Subcutaneous abdominal adipose tissue (tissue), 5 donors: ENCODE data around the gene PEPD.

ENCODE experiments used
- H3K27ac ChIP-seq: one replicate; pipeline ENCODE4 v1.7.0; 2013; ENCODE audit warnings: low read depth, mild to moderate bottlenecking, inconsistent platforms, low read length, moderate library complexity
- H3K27me3 ChIP-seq, 5 donors: one replicate each; pipeline ENCODE4 v1.7.0; 2013; ENCODE audit warnings: low read length in 5 of 5, inconsistent platforms in 1 of 5; ENCODE audit not compliant: control insufficient read depth in 5 of 5, insufficient read depth in 4 of 5
- H3K36me3 ChIP-seq, 5 donors: one replicate each; pipeline ENCODE4 v1.7.0; 2013; ENCODE audit warnings: low read length in 5 of 5; ENCODE audit not compliant: control insufficient read depth in 5 of 5, insufficient read depth in 5 of 5
- H3K4me1 ChIP-seq, 5 donors: one replicate each; pipeline ENCODE4 v1.7.0; 2013; ENCODE audit warnings: low read length in 5 of 5, mild to moderate bottlenecking in 3 of 5, moderate library complexity in 1 of 5; ENCODE audit not compliant: control insufficient read depth in 5 of 5, insufficient read depth in 5 of 5
- H3K4me3 ChIP-seq, 5 donors: one replicate each; pipeline ENCODE4 v1.7.0; 2013; ENCODE audit warnings: low read length in 5 of 5, low read depth in 1 of 5
- H3K9ac ChIP-seq, 5 donors: one replicate each; pipeline ENCODE4 v1.7.0; 2013; ENCODE audit warnings: low read length in 5 of 5, mild to moderate bottlenecking in 4 of 5, moderate library complexity in 3 of 5
- H3K9me3 ChIP-seq, 5 donors: one replicate each; pipeline ENCODE4 v1.7.0; 2013; ENCODE audit warnings: low read length in 5 of 5; ENCODE audit not compliant: control insufficient read depth in 5 of 5
- donor health status: healthy.
- donor health status: healthy.
- donor health status: healthy.
- donor health status: healthy.
- donor health status: healthy.

PEPD gene

GRCh38 chr19:33429891-33430673 is 91.5 kb downstream of the PEPD start:
- H3K9ac ChIP-seq, result no peak overlapping the region

GRCh38 chr19:33428627-33429125 is 92.9 kb downstream of the PEPD start:
- no peak overlapping the region for H3K27ac ChIP-seq
- H3K4me3 ChIP-seq, result no peak overlapping the region
- H3K4me1 ChIP-seq, result no peaks in the 10 kb centered on the region
- peaks cover 0 to 10% (median 0%) of the 10 kb centered on the region in 5 donors for H3K36me3 ChIP-seq
- no peaks in the 10 kb centered on the region for H3K9me3 ChIP-seq
- H3K9ac ChIP-seq, result no peak overlapping the region
- H3K27me3 ChIP-seq, result no peaks in the 10 kb centered on the region

More at GRCh38 chr19:33429891-33430673, 91.5 kb downstream of the PEPD start:
- H3K4me3 ChIP-seq, result no peak overlapping the region
- no peaks in the 10 kb centered on the region for H3K4me1 ChIP-seq
- H3K36me3 ChIP-seq, result peaks cover 0 to 9% (median 4%) of the 10 kb centered on the region in 5 donors
- H3K27me3 ChIP-seq, result no peaks in the 10 kb centered on the region
- H3K27ac ChIP-seq, result no peak overlapping the region
- no peaks in the 10 kb centered on the region for H3K9me3 ChIP-seq

GRCh38 chr19:33427801-33428626 is 93.6 kb downstream of the PEPD start:
- H3K4me1 ChIP-seq, result no peaks in the 10 kb centered on the region
- no peak overlapping the region for H3K4me3 ChIP-seq
- peaks cover 0 to 10% (median 0%) of the 10 kb centered on the region in 5 donors for H3K36me3 ChIP-seq
- no peaks in the 10 kb centered on the region for H3K27me3 ChIP-seq
- no peak overlapping the region for H3K27ac ChIP-seq
- no peaks in the 10 kb centered on the region for H3K9me3 ChIP-seq
- no peak overlapping the region for H3K9ac ChIP-seq

GRCh38 chr19:33426621-33427361 is 94.8 kb downstream of the PEPD start:
- H3K9ac ChIP-seq, result no peak overlapping the region
- peaks cover 0 to 15% (median 0%) of the 10 kb centered on the region in 5 donors for H3K36me3 ChIP-seq
- H3K4me1 ChIP-seq, result no peaks in the 10 kb centered on the region
- H3K27ac ChIP-seq, result no peak overlapping the region
- no peaks in the 10 kb centered on the region for H3K27me3 ChIP-seq
- no peaks in the 10 kb centered on the region for H3K9me3 ChIP-seq
- H3K4me3 ChIP-seq, result no peak overlapping the region

- Histone ChIP-seq H3K9me3 (no peaks in the 10 kb centered on the region), H3K27me3 (no peaks in the 10 kb centered on the region), H3K9ac (no peak overlapping the region), H3K4me1 (no peaks in the 10 kb centered on the region), H3K4me3 (no peak overlapping the region), H3K27ac (no peak overlapping the region), H3K36me3 (peaks cover 0 to 21% (median 8%) of the 10 kb centered on the region in 5 donors)
Measured at GRCh38 chr19:33424181-33424580, 97.4 kb downstream of the PEPD start.

GRCh38 chr19:33422369-33423180 is 99.0 kb downstream of the PEPD start:
- H3K27ac ChIP-seq, result no peak overlapping the region
- no peak overlapping the region for H3K9ac ChIP-seq
- H3K4me3 ChIP-seq, result no peak overlapping the region
- H3K9me3 ChIP-seq, result no peaks in the 10 kb centered on the region
- no peaks in the 10 kb centered on the region for H3K27me3 ChIP-seq
- peaks cover 0 to 25% (median 12%) of the 10 kb centered on the region in 5 donors for H3K36me3 ChIP-seq
- H3K4me1 ChIP-seq, result no peaks in the 10 kb centered on the region

GRCh38 chr19:33421368-33421767 is 100.2 kb downstream of the PEPD start:
- H3K27me3 ChIP-seq, result no peaks in the 10 kb centered on the region
- H3K4me3 ChIP-seq, result no peak overlapping the region
- peaks cover 0 to 9% (median 7%) of the 10 kb centered on the region in 5 donors for H3K4me1 ChIP-seq
- H3K9ac ChIP-seq, result no peak overlapping the region
- H3K36me3 ChIP-seq, result peaks cover 0 to 20% (median 11%) of the 10 kb centered on the region in 5 donors
- H3K27ac ChIP-seq, result no peak overlapping the region
- no peaks in the 10 kb centered on the region for H3K9me3 ChIP-seq

- Histone ChIP-seq H3K4me3 (no peak overlapping the region), H3K27me3 (no peaks in the 10 kb centered on the region), H3K36me3 (peaks cover 0 to 20% (median 11%) of the 10 kb centered on the region in 5 donors), H3K4me1 (peaks cover 0 to 10% (median 8%) of the 10 kb centered on the region in 5 donors), H3K27ac (no peak overlapping the region), H3K9ac (no peak overlapping the region), H3K9me3 (no peaks in the 10 kb centered on the region)
Measured at GRCh38 chr19:33420821-33421220, 100.8 kb downstream of the PEPD start.

GRCh38 chr19:33419788-33420130 is 101.8 kb downstream of the PEPD start:
- H3K36me3 ChIP-seq, result peaks cover 0 to 24% (median 11%) of the 10 kb centered on the region in 5 donors
- no peak overlapping the region for H3K4me3 ChIP-seq
- no peak overlapping the region for H3K9ac ChIP-seq
- peaks cover 0 to 10% (median 8%) of the 10 kb centered on the region in 5 donors for H3K4me1 ChIP-seq
- H3K9me3 ChIP-seq, result no peaks in the 10 kb centered on the region
- H3K27ac ChIP-seq, result no peak overlapping the region
- H3K27me3 ChIP-seq, result no peaks in the 10 kb centered on the region
